NCI-H526 (cell line): ENCODE results near the gene MINDY2.

Experiments
- DNase-seq, 2 experiments: peaks; one replicate each; lab custom pipeline; 2025; lab: John Stamatoyannopoulos, UW

MINDY2 gene

DNA sequence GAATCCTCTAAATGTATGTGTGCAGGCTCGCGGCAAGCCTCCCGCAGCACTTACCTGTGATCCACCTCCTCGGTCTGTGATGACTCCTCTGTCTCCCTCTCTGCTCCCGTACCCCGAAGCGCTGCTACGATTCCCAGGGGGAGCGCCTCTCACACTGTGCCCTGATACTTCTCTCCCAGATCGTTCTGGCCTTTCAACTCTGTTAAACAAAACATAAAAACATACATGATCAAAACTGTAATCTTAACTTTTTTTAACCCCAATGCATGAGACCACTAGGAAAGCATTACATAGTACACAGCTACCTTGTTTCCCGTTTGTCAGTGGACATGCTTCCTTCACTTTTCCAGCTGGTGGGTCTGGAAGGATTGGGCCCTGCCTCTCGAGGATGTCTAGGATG is 115.8 kb downstream of the MINDY2 start:
- no peak for DNase-seq

DNA sequence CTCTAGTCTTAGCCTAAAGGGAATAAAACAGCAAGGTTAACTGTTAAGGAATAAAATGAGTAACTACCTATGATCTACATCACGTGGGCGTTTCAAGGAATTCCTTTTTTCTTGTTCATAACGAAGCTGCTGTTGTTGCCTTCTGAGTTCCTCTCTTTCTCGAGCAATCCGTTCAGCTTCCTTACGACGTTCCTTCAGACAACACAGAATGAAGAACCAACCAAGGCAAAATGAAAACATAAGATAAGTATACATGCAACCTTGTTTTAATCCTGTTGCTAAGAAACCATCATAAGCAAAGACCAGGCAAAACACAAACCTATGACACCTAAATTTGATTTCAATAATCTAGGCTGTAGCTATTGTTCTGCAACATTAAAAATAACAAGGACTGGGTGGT is 118.3 kb downstream of the MINDY2 start:
- no peak for DNase-seq

GRCh38 chr15:58898150-58898680 is 127.1 kb downstream of the MINDY2 start:
- no peak for DNase-seq

- no peak for DNase-seq
These were observed 129.5 kb downstream of the MINDY2 start for GRCh38 chr15:58900631-58901030.

DNA sequence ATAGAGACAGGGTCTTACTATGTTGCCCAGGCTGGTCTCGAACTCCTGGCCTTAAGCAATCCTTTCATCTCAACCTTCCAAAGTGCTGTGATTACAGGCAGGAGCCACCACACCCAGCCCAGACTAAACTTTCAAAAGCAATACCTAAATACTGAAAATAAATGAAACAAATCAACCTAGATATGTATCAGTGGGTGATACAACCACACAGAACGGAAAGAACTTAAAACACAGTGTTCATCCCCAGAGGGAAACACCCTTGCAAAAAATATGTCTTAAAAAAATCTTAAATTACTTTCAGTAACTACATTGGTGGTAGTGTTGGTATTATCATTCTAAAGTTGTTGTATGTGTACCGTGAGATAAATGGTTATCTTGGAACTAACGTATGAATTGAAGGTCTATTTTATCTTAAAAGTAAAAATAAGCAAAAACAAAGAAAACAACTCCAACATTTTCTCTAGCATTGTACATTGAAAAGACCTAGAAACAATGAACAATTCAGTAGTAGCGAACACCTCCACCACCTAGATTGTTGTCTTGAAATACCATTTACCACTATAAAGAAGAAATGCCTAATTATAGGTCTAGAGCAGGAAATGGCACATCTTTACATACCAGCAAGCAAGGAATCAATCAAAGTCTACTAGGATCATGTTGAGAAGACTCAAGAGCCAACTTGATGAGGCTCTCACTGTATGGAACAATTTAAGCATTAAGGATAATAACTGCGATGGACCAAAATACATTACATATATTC is 137.6 kb downstream of the MINDY2 start:
- DNase-seq = no peak

DNA sequence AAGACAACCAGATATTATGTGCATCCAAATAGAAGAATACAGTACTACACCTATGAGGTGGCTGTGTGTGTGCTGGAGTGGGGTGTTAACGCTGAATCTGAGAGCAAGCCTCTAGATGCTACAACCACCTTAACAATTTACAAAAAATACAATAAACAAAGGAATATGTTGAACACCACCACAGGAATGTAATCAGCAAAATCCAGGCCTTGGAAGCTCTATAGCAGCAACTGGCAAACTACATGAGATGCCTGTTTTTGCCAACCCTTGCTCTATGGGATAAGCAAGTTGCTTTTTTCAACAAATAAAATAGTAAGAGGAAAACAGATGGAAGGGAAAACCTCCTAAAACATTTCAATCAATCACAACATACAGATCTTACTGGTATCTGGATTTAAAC is 138.5 kb downstream of the MINDY2 start:
- no peak for DNase-seq

GRCh38 chr15:58910456-58910855 is 139.4 kb downstream of the MINDY2 start:
- no peak for DNase-seq
